Measurements from ENCODE around the gene ZNF771. TPM values are rescaled to one million over a fixed set of nuclear protein-coding genes. Genes with fewer than 3 reads are reported as not detected.
A peak's percentile ranks its signal among the peaks of the same experiment; 100 is the strongest.

The ZNF771 gene
- total and polyA plus RNA-seq, 9 of the 15 experiments (the other 6 are each of a cell fraction or from before 2014, with no cell fraction given): 1.5 to 12.6 (median 4.4) TPM

DNA sequence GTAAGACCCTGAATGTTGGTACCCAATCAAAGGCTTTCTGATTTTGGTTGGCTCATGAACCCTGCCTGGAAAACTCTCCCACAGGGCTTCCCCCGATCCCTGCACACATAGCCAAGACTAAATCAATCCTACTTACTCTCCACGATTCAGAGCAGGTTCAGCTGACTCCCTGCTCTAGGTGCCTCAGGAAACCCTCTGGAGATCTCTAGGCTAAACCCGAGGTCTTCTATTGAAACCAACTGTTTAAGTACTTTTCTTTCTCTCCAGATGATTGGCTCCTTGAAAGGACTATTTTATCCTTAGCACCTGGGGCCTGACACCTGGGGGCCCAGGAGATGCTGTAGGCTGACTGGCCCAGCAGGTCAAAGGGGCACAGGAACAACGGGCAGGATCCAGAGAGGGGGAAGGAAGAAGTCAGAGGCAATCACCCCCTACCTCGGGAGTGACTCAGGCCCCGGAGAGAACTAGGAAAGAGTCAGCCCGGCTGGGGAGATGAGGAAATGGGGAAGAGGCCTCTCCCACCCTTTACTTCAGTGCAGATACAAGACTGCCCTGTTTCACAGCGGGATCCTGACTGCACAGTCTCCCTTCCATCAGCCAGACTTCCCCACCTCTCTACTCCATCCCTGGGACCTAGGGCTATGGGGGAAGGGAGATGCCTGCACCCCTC is 39.1 kb upstream of the ZNF771 start (continued):
- TF ChIP-seq ZNF282 (CRISPR knock-in tag; IDR thresholded peaks at IDR 0.05): no peak
- TF ChIP-seq SIN3A (IDR thresholded peaks at IDR 0.05; ENCODE audit: borderline replicate concordance in 2 of 2, control insufficient read depth in 1 of 2, low read depth in 2 of 2, low read length in 2 of 2): peak; percentile 50 to 55; a peak in 2 of 4 replicates
- TF ChIP-seq SIX5 (IDR thresholded peaks at IDR 0.05; ENCODE audit: borderline replicate concordance in 1 of 2, insufficient read depth in 1 of 2, low read depth in 1 of 2, low read length in 2 of 2): no peak
- TF ChIP-seq ZNF175 (CRISPR knock-in tag; IDR thresholded peaks at IDR 0.05; ENCODE audit: low read depth): no peak
- TF ChIP-seq ATF1 (CRISPR knock-in tag; IDR thresholded peaks at IDR 0.05): no peak
- no peak for TF ChIP-seq ATF1 (tag; IDR thresholded peaks at IDR 0.05)
- TF ChIP-seq, protein P1, sequence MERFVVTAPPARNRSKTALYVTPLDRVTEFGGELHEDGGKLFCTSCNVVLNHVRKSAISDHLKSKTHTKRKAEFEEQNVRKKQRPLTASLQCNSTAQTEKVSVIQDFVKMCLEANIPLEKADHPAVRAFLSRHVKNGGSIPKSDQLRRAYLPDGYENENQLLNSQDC (CRISPR knock-in tag; IDR thresholded peaks at IDR 0.05): no peak

DNA sequence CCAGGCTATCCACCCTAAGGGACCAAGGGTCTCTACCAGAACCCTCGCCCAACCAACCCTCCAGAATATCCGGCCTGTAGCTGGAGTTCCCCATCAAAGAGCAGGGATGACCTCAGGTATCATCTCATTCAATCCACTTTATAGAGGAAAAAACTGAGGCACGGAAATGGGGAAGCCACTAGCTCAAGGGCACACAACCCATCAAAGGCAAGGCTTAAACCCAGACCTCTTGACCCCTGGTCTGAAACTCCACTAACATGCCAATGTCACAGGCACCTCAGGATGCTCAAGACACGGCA is 38.7 kb upstream of the ZNF771 start:
- WGBS (ENCODE audit: insufficient coverage, low coverage, missing lambda C conversion rate): 0% methylated on average over 4 of the region's 4 CpGs
- Histone ChIP-seq H3K79me2 (ENCODE audit: control insufficient read depth, insufficient read depth, low read length) (peaks cover 56% of the 10 kb centered on the region), H3K9me3 (replicated peaks; ENCODE audit: control insufficient read depth, insufficient read depth, low read depth, low read length) (no peaks in the 10 kb centered on the region), H3K9me1 (ENCODE audit: control insufficient read depth, insufficient read depth, low read length) (peaks cover 6% of the 10 kb centered on the region), H3K27ac (ENCODE audit: extremely low read depth, low read depth, low read length) (peak overlapping the region; percentile 72), H3K9ac (ENCODE audit: insufficient read depth in 1 of 2, low read depth in 2 of 2, low read length in 2 of 2) (peak overlapping the region; percentile 70 to 98), H3K4me2 (ENCODE audit: insufficient read depth, low read length) (peak overlapping the region; percentile 90), H3K27me3 (ENCODE audit: control insufficient read depth in 2 of 2, insufficient read depth in 2 of 2, low read length in 2 of 2) (no peaks in the 10 kb centered on the region), H4K20me1 (replicated peaks; ENCODE audit: control insufficient read depth, insufficient read depth, low read length) (peaks cover 23% of the 10 kb centered on the region), H3K4me3 (peak overlapping the region; percentile 74), H3K36me3 (ENCODE audit: control insufficient read depth, insufficient read depth, low read length) (peaks cover 36% of the 10 kb centered on the region), H3K4me1 (replicated peaks in 1 of 2; ENCODE audit: control insufficient read depth in 2 of 2, insufficient read depth in 2 of 2, low read length in 2 of 2) (peaks cover 25 to 44% of the 10 kb centered on the region in 2 experiments; a peak in 4 of 5 replicates), H2AFZ (ENCODE audit: low read depth, low read length) (no peak overlapping the region)
- FAIRE-seq (no peak), ATAC-seq (no peak), DNase-seq (ENCODE audit: extremely low read depth in 1 of 4, low spot score in 3 of 4) (no peak)
- intact Hi-C loops (cut with micrococcal nuclease): no loop called here
- POLR2A ChIA-PET: interaction anchor here (0.6 to 6.3 kb wide), 4 partner anchors 11 to 260 kb away, joined by 3 to 77 read pairs (median 4); partner anchors contain the start of gene CD2BP2
- CTCF ChIA-PET (ENCODE audit: low intra/inter-chr PET ratio): no interaction called here
- no TSS peak for BruUV-seq (replicated peaks)
- in situ Hi-C loops (cut with MboI): loop anchor here (25.0 kb wide), 1 partner anchor 906 kb away; the partner anchor contains the start of genes BOLA2, SLX1B and SULT1A4
- TF ChIP-seq RHOXF2B (CRISPR knock-in tag; conservative IDR thresholded peaks at IDR 0.05) (no peak), ARID1B (IDR thresholded peaks at IDR 0.05) (no peak)

All from K562 (cell line).